ENCODE measurements around the gene COL17A1. TPM values are rescaled to one million over a fixed set of nuclear protein-coding genes. Genes with fewer than 3 reads are reported as not detected.

COL17A1 gene
- total and polyA plus RNA-seq, 9 of the 15 experiments (the other 6 are each of a cell fraction or from before 2014, with no cell fraction given): not detected

DNA sequence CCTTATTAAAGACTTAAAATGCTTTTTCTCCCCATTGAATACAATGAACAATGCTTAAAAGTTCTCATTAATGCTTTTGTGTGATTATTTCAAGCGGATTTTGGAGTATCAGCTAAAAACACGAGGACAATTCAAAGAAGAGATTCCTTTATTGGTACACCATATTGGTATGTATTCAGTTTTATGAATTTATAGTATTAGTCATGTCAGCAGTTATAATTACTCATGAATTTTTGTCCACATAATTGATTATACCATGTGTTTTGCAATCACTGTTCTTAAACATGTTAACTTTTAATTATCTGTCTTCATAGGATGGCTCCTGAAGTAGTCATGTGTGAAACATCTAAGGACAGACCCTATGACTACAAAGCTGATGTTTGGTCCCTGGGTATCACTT, 86.9 kb downstream of the COL17A1 start (continued):
- TF ChIP-seq, protein P1, sequence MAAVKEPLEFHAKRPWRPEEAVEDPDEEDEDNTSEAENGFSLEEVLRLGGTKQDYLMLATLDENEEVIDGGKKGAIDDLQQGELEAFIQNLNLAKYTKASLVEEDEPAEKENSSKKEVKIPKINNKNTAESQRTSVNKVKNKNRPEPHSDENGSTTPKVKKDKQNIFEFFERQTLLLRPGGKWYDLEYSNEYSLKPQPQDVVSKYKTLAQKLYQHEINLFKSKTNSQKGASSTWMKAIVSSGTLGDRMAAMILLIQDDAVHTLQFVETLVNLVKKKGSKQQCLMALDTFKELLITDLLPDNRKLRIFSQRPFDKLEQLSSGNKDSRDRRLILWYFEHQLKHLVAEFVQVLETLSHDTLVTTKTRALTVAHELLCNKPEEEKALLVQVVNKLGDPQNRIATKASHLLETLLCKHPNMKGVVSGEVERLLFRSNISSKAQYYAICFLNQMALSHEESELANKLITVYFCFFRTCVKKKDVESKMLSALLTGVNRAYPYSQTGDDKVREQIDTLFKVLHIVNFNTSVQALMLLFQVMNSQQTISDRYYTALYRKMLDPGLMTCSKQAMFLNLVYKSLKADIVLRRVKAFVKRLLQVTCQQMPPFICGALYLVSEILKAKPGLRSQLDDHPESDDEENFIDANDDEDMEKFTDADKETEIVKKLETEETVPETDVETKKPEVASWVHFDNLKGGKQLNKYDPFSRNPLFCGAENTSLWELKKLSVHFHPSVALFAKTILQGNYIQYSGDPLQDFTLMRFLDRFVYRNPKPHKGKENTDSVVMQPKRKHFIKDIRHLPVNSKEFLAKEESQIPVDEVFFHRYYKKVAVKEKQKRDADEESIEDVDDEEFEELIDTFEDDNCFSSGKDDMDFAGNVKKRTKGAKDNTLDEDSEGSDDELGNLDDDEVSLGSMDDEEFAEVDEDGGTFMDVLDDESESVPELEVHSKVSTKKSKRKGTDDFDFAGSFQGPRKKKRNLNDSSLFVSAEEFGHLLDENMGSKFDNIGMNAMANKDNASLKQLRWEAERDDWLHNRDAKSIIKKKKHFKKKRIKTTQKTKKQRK (IDR thresholded peaks at IDR 0.05; ENCODE audit: borderline replicate concordance, low read depth, low read length): no peak
- TF ChIP-seq ZFP30 (CRISPR knock-in tag; IDR thresholded peaks at IDR 0.05; ENCODE audit: borderline replicate concordance): no peak

- TF ChIP-seq, protein P2, sequence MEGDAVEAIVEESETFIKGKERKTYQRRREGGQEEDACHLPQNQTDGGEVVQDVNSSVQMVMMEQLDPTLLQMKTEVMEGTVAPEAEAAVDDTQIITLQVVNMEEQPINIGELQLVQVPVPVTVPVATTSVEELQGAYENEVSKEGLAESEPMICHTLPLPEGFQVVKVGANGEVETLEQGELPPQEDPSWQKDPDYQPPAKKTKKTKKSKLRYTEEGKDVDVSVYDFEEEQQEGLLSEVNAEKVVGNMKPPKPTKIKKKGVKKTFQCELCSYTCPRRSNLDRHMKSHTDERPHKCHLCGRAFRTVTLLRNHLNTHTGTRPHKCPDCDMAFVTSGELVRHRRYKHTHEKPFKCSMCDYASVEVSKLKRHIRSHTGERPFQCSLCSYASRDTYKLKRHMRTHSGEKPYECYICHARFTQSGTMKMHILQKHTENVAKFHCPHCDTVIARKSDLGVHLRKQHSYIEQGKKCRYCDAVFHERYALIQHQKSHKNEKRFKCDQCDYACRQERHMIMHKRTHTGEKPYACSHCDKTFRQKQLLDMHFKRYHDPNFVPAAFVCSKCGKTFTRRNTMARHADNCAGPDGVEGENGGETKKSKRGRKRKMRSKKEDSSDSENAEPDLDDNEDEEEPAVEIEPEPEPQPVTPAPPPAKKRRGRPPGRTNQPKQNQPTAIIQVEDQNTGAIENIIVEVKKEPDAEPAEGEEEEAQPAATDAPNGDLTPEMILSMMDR (IDR thresholded peaks at IDR 0.05 in 2 of 3, conservative IDR thresholded peaks at IDR 0.05 in 1 of 3; ENCODE audit: insufficient read depth in 2 of 3, low read depth in 1 of 3, low read length in 3 of 3): no peak
- TF ChIP-seq, protein P3, sequence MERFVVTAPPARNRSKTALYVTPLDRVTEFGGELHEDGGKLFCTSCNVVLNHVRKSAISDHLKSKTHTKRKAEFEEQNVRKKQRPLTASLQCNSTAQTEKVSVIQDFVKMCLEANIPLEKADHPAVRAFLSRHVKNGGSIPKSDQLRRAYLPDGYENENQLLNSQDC (CRISPR knock-in tag; IDR thresholded peaks at IDR 0.05): no peak
- TF ChIP-seq, protein P4, sequence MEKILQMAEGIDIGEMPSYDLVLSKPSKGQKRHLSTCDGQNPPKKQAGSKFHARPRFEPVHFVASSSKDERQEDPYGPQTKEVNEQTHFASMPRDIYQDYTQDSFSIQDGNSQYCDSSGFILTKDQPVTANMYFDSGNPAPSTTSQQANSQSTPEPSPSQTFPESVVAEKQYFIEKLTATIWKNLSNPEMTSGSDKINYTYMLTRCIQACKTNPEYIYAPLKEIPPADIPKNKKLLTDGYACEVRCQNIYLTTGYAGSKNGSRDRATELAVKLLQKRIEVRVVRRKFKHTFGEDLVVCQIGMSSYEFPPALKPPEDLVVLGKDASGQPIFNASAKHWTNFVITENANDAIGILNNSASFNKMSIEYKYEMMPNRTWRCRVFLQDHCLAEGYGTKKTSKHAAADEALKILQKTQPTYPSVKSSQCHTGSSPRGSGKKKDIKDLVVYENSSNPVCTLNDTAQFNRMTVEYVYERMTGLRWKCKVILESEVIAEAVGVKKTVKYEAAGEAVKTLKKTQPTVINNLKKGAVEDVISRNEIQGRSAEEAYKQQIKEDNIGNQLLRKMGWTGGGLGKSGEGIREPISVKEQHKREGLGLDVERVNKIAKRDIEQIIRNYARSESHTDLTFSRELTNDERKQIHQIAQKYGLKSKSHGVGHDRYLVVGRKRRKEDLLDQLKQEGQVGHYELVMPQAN (IDR thresholded peaks at IDR 0.05; ENCODE audit: borderline replicate concordance): no peak
- TF ChIP-seq ZNF24 (IDR thresholded peaks at IDR 0.05) (no peak), ZNF584 (CRISPR knock-in tag; IDR thresholded peaks at IDR 0.05; ENCODE audit: low read depth) (no peak), BHLHE40 (IDR thresholded peaks at IDR 0.05; ENCODE audit: low read length) (no peak), ZNF224 (CRISPR knock-in tag; IDR thresholded peaks at IDR 0.05) (no peak), POLR2A (conservative IDR thresholded peaks at IDR 0.05) (no peak), ZNF239 (CRISPR knock-in tag; IDR thresholded peaks at IDR 0.05) (no peak), BDP1 (IDR thresholded peaks at IDR 0.05; ENCODE audit: insufficient read depth, insufficient read length) (no peak), DACH1 (IDR thresholded peaks at IDR 0.05; ENCODE audit: partially characterized antibody) (no peak), NFRKB (IDR thresholded peaks at IDR 0.05; ENCODE audit: low read depth) (no peak)
- ATAC-seq (no peak), FAIRE-seq (no peak), DNase-seq (ENCODE audit: extremely low read depth in 1 of 4, low spot score in 3 of 4) (no peak)
- H3K4me1 ChIP-seq (replicated peaks in 1 of 2; ENCODE audit: control insufficient read depth in 2 of 2, insufficient read depth in 2 of 2, low read length in 2 of 2): no peaks in the 10 kb centered on the region
- intact Hi-C loops (cut with micrococcal nuclease): no loop called here
- H3K36me3 ChIP-seq (ENCODE audit: control insufficient read depth, insufficient read depth, low read length): peaks cover 41% of the 10 kb centered on the region
- ChIA-PET CTCF (ENCODE audit: low intra/inter-chr PET ratio) (no interaction called here), POLR2A (interaction anchor here (1.5 kb wide), 1 partner anchor 19 kb away, joined by 4 read pairs; no protein-coding TSS in a partner anchor)
- no peak overlapping the region for H2AFZ ChIP-seq (ENCODE audit: low read depth, low read length)
- 92% methylated on average over 1 of the region's 1 CpG for WGBS (ENCODE audit: insufficient coverage, low coverage, missing lambda C conversion rate)
- BruUV-seq (replicated peaks): no TSS peak
- H3K27ac ChIP-seq (ENCODE audit: extremely low read depth, low read depth, low read length): no peak overlapping the region
- no peak overlapping the region for H3K4me3 ChIP-seq
- 0 out of 3 replicates have a peak, but pooled peaks cover 2% of the 10 kb centered on the region for H3K79me2 ChIP-seq (ENCODE audit: control insufficient read depth, insufficient read depth, low read length)
- H3K9ac ChIP-seq (ENCODE audit: insufficient read depth in 1 of 2, low read depth in 2 of 2, low read length in 2 of 2): no peak overlapping the region
- in situ Hi-C loops (cut with MboI): no loop called here
- H3K4me2 ChIP-seq (ENCODE audit: insufficient read depth, low read length): no peak overlapping the region
- H4K20me1 ChIP-seq (replicated peaks; ENCODE audit: control insufficient read depth, insufficient read depth, low read length): no peaks in the 10 kb centered on the region
- no peaks in the 10 kb centered on the region for H3K27me3 ChIP-seq (ENCODE audit: control insufficient read depth in 2 of 2, insufficient read depth in 2 of 2, low read length in 2 of 2)
- H3K9me1 ChIP-seq (ENCODE audit: control insufficient read depth, insufficient read depth, low read length): no peaks in the 10 kb centered on the region
- no peaks in the 10 kb centered on the region for H3K9me3 ChIP-seq (replicated peaks; ENCODE audit: control insufficient read depth, insufficient read depth, low read depth, low read length)
Observed at GRCh38 chr10:103995134-103995533, 90.5 kb downstream of the COL17A1 start.
